Ascending aorta (tissue), 2 donors: ENCODE measurements around the gene INHBC. TPM values are rescaled to one million over a fixed set of nuclear protein-coding genes. Genes with fewer than 3 reads are reported as not detected.
A peak's percentile ranks its signal among the peaks of the same experiment; 100 is the strongest.

Source experiments
- DNase-seq, 2 donors: peaks; one replicate each; pipeline ENCODE4 v3.0.0-alpha.2; 2019; ENCODE audit warnings: low spot score in 2 of 2
- H3K27ac ChIP-seq, 2 donors: fragments of 200-600 bp; sonication (generic); one replicate each; pipeline ENCODE4 v1.5.1; 2016 to 2017; ENCODE audit warnings: mild to moderate bottlenecking in 1 of 2
- H3K27me3 ChIP-seq: fragments of 200-600 bp; sonication (generic); one replicate; pipeline ENCODE4 v1.5.1; 2017
- H3K36me3 ChIP-seq, 2 donors: fragments of 200-600 bp; sonication (generic); one replicate each; pipeline ENCODE4 v1.5.1; 2016
- H3K4me1 ChIP-seq, 2 donors: fragments of 200-600 bp; sonication (generic); one replicate each; pipeline ENCODE4 v1.5.1; 2016 to 2017; ENCODE audit warnings: mild to moderate bottlenecking in 1 of 2
- H3K4me3 ChIP-seq, 2 donors: fragments of 200-600 bp; sonication (generic); one replicate each; pipeline ENCODE4 v1.5.1; 2016 to 2017; ENCODE audit warnings: mild to moderate bottlenecking in 1 of 2
- H3K9me3 ChIP-seq, 2 donors: fragments of 200-600 bp; sonication (generic); one replicate each; pipeline ENCODE4 v1.5.1; 2016
- CTCF ChIP-seq, 3 experiments: fragments of 200-600 bp in 2 of 3; fragments of 450-650 bp in 1 of 3; sonication (generic) in 2 of 3; IDR thresholded peaks; one replicate each; pipeline ENCODE4 v1.5.1; 2016 to 2019; ENCODE audit warnings: antibody characterized with exemption in 3 of 3, mild to moderate bottlenecking in 1 of 3, moderate library complexity in 1 of 3
- intact Hi-C: fragments of 100-400 bp; cut with DNase I; formaldehyde crosslinking; loops from one replicate; pipeline ENCODE4 v1.15.1; 2023
- total RNA-seq: library from RNA; depleted of rRNA; stranded (reverse); fragments of >200 nt; gene quantifications from one replicate; pipeline ENCODE4 v1.1.0, GENCODE V29; 2016

INHBC gene
- total RNA-seq, 1 donor from 2014 or later, result not detected

- Histone ChIP-seq H3K4me1 (peaks cover 6 to 7% of the 10 kb centered on the region in 2 donors), H3K9me3 (no peaks in the 10 kb centered on the region), H3K4me3 (peak within 1 kb of the TSS; percentile 90 to 98), H3K36me3 (no peaks in the 10 kb centered on the region), H3K27ac (peak within 1 kb of the TSS; percentile 94 to 100), H3K27me3 (no peaks in the 10 kb centered on the region)
- DNase-seq, result peak; percentile 80 to 97
- intact Hi-C loops, result loop anchor here (1.0 kb wide), 1 partner anchor 21 kb away; no protein-coding TSS in a partner anchor
- TF ChIP-seq CTCF (IDR thresholded peaks at IDR 0.05), result no peak
Observed at GRCh38 chr12:57430931-57431566, 3.5 kb upstream of the INHBC start, which contains the start of gene R3HDM2. Gene R3HDM2 (minus strand): TSS chr12:57431043. CDS start chr12:57310428, 120,615 bp downstream.

GRCh38 chr12:57431654-57432188 is 2.9 kb upstream of the INHBC start:
- Histone ChIP-seq H3K27ac (peak overlapping the region; percentile 94 to 100), H3K4me3 (peak overlapping the region in 1 of 2 donors; percentile 98), H3K36me3 (no peaks in the 10 kb centered on the region), H3K4me1 (peaks cover 6 to 7% of the 10 kb centered on the region in 2 donors), H3K9me3 (no peaks in the 10 kb centered on the region), H3K27me3 (no peaks in the 10 kb centered on the region)
- intact Hi-C loops, result no loop called here
- TF ChIP-seq CTCF (IDR thresholded peaks at IDR 0.05), result no peak
- DNase-seq, result no peak

- Histone ChIP-seq H3K36me3 (no peaks in the 10 kb centered on the region), H3K4me3 (no peak overlapping the region), H3K27me3 (no peaks in the 10 kb centered on the region), H3K4me1 (peaks cover 6 to 7% of the 10 kb centered on the region in 2 donors), H3K9me3 (no peaks in the 10 kb centered on the region), H3K27ac (no peak overlapping the region)
- DNase-seq, result no peak
- intact Hi-C loops, result no loop called here
- no peak for TF ChIP-seq CTCF (IDR thresholded peaks at IDR 0.05)
Observed at GRCh38 chr12:57433370-57433769, 1.2 kb upstream of the INHBC start.

GRCh38 chr12:57435293-57435692 is 709 bp downstream of the INHBC start:
- no peak for TF ChIP-seq CTCF (IDR thresholded peaks at IDR 0.05)
- intact Hi-C loops, result no loop called here

GRCh38 chr12:57438400-57438799 is 3.8 kb downstream of the INHBC start:
- Histone ChIP-seq H3K4me1 (no peaks in the 10 kb centered on the region), H3K4me3 (no peak overlapping the region), H3K36me3 (no peaks in the 10 kb centered on the region), H3K27me3 (no peaks in the 10 kb centered on the region), H3K27ac (no peak overlapping the region), H3K9me3 (no peaks in the 10 kb centered on the region)
- no peak for TF ChIP-seq CTCF (IDR thresholded peaks at IDR 0.05)
- intact Hi-C loops, result no loop called here
- DNase-seq, result no peak

More at GRCh38 chr12:57435293-57435692, 709 bp downstream of the INHBC start:
- Histone ChIP-seq H3K4me1 (peaks cover 0 to 6% of the 10 kb centered on the region in 2 donors), H3K4me3 (no peak overlapping the region), H3K9me3 (no peaks in the 10 kb centered on the region), H3K27ac (no peak overlapping the region), H3K27me3 (no peaks in the 10 kb centered on the region), H3K36me3 (no peaks in the 10 kb centered on the region)
- no peak for DNase-seq
